Heart left ventricle (tissue), 16 donors: ENCODE measurements around the gene DTX3L. TPM values are rescaled to one million over a fixed set of nuclear protein-coding genes. Genes with fewer than 3 reads are reported as not detected.
A peak's percentile ranks its signal among the peaks of the same experiment; 100 is the strongest.

ENCODE experiments used
- ATAC-seq, 4 donors: fragments of 200-7000 bp; cut with Tn5 transposase; one replicate each; pipeline ENCODE4 v1.9.1; 2020 to 2022; ENCODE audit warnings: moderate library complexity in 4 of 4, mild to moderate bottlenecking in 3 of 4, moderate number of reproducible peaks in 1 of 4
- DNase-seq, 5 donors: peaks; one replicate each; pipeline ENCODE4 v3.0.0-alpha.2; 2020
- H3K27ac ChIP-seq, 12 donors: fragments of 200-600 bp; sonication (generic) in 4 of 12; one replicate each; pipeline versions ENCODE4 v1.5.0 to v1.8.0; 2016 to 2022; ENCODE audit warnings: mild to moderate bottlenecking in 2 of 12
- H3K27me3 ChIP-seq, 9 donors: fragments of 200-600 bp; sonication (generic) in 2 of 9; one replicate each; pipeline versions ENCODE4 v1.5.1 to v1.8.0; 2016 to 2022; ENCODE audit warnings: mild to moderate bottlenecking in 3 of 9
- H3K36me3 ChIP-seq, 9 donors: fragments of 200-600 bp; sonication (generic) in 2 of 9; one replicate each; pipeline versions ENCODE4 v1.5.0 to v1.8.0; 2018 to 2022; ENCODE audit warnings: mild to moderate bottlenecking in 2 of 9
- H3K4me1 ChIP-seq, 12 donors: fragments of 200-600 bp; sonication (generic) in 4 of 12; one replicate each; pipeline versions ENCODE4 v1.5.0 to v1.8.0; 2016 to 2022; ENCODE audit warnings: mild to moderate bottlenecking in 3 of 12
- H3K4me3 ChIP-seq, 12 donors: fragments of 200-600 bp; sonication (generic) in 4 of 12; one replicate each; pipeline versions ENCODE4 v1.5.0 to v1.8.0; 2017 to 2022; ENCODE audit warnings: mild to moderate bottlenecking in 9 of 12, moderate library complexity in 4 of 12
- H3K9me3 ChIP-seq, 12 donors: fragments of 200-600 bp; sonication (generic) in 4 of 12; one replicate each; pipeline versions ENCODE4 v1.5.0 to v1.8.0; 2016 to 2022; ENCODE audit warnings: mild to moderate bottlenecking in 1 of 12
- CTCF ChIP-seq, 12 donors: fragments of 200-600 bp; sonication (generic) in 4 of 12; IDR thresholded peaks; one replicate each; pipeline versions ENCODE4 v1.5.0 to v1.8.0; 2018 to 2022; ENCODE audit warnings: antibody characterized with exemption in 12 of 12, mild to moderate bottlenecking in 5 of 12
- POLR2A ChIP-seq, 2 donors: fragments of 450-650 bp; IDR thresholded peaks; one replicate each; pipeline ENCODE4 v1.6.1; 2017; ENCODE audit warnings: antibody characterized with exemption in 2 of 2, mild to moderate bottlenecking in 2 of 2, moderate library complexity in 2 of 2
- WGBS, 4 donors: extraction: QIAGEN DNeasy Blood & Tissue Kit in 2 of 4; methylation state at CpG; one replicate each; pipeline versions ENCODE4 v1.1.5 to v1.1.7; 2013 to 2018; 5-methylcytosine and 5-hydroxymethylcytosine counted together
- intact Hi-C, 10 donors: fragments of 100-400 bp; cut with DNase I; formaldehyde crosslinking; loops; one replicate each; pipeline versions ENCODE4 v1.11.1 to v1.14.2; 2022
- polyA plus RNA-seq, 2 donors: library from polyadenylated mRNA; stranded (reverse); fragments of 200-250 nt; gene quantifications; one replicate each; pipeline ENCODE4 v1.2.3, GENCODE V29; 2013
- total RNA-seq, 9 donors: library from RNA; depleted of rRNA in 2 of 9; stranded (reverse); fragments of >200 nt in 2 of 9; fragmentation: NEBNext Ultra II Directional in 3 of 9; extraction: Animal tissue kit (Norgen Biotek cat#: 25700) in 3 of 9; gene quantifications; one replicate each; pipeline versions ENCODE4 v1.1.0 to v1.2.4, GENCODE V29; 2016 to 2023
- donor health status: ischemic (EF 13 %, LVEDD 7.1; RV severe dilation, severe dysfunction).
- donor health status: healthy with polysubstance abuse.
- donor health status: DM: no; HTN: yes; CAD: no.
- donor health status: DM: no; HTN: no; CAD: no.
- donor health status: ischemic (EF 25% LVEDD 6.9; RV normal size, moderate dysfunction).
- donor health status: ischemic (EF 25% LVEDD 5.7; RV mildly dilated, moderate dysfunction).
- donor health status: healthy.
- donor health status: DM: yes; HTN: yes; CAD: no.
- donor health status: ischemic (EF 35%, LVEDD 5.7; RV mildly dilated, moderate dysfunction).
- donor health status: nonischemic (EF 11% LVEDD 7.7; RV severe dilation, severe dysfunction).
- donor health status: DM: yes; HTN: yes; CAD: no.
- donor health status: PGD.
- donor health status: ischemic (EF 29% LVEDD 5.4; RV normal size, mild dysfunction).
- donor health status: nonischemic (EF 23%, LVEDD 6.1; RV moderate dilation, normal function).

Gene DTX3L
- total and polyA plus RNA-seq, 11 donors, result 4.8 to 78.2 (median 12.9) TPM

- H3K36me3 ChIP-seq, result peaks cover 0 to 100% (median 97%) of the 10 kb centered on the region in 9 donors
- H3K27ac ChIP-seq, result no peak overlapping the region
- no peaks in the 10 kb centered on the region for H3K4me1 ChIP-seq
- H3K27me3 ChIP-seq, result no peaks in the 10 kb centered on the region
- no peak for ATAC-seq
- TF ChIP-seq POLR2A (IDR thresholded peaks at IDR 0.05) (no peak), CTCF (IDR thresholded peaks at IDR 0.05) (no peak)
- no peak for DNase-seq
- no peaks in the 10 kb centered on the region for H3K9me3 ChIP-seq
- intact Hi-C loops, result no loop called here
- WGBS, 4 donors, result 90 to 97% (median 92%) methylated on average over 1 of the region's 1 CpG
- no peak overlapping the region for H3K4me3 ChIP-seq
Observed at GRCh38 chr3:122548619-122549018, 15.5 kb upstream of the DTX3L start.

- no peak overlapping the region for H3K27ac ChIP-seq
- WGBS, 4 donors, result 62 to 77% (median 67%) methylated on average over 3 of the region's 3 CpGs
- DNase-seq (no peak), ATAC-seq (no peak)
- H3K27me3 ChIP-seq, result no peaks in the 10 kb centered on the region
- TF ChIP-seq CTCF (IDR thresholded peaks at IDR 0.05) (no peak), POLR2A (IDR thresholded peaks at IDR 0.05) (no peak)
- H3K36me3 ChIP-seq, result peaks cover 0 to 100% (median 98%) of the 10 kb centered on the region in 9 donors
- H3K9me3 ChIP-seq, result no peaks in the 10 kb centered on the region
- no peak overlapping the region for H3K4me3 ChIP-seq
- intact Hi-C loops, result loop anchor here in 1 of 10 donors (10.0 kb wide), 1 partner anchor 88 kb away; no protein-coding TSS in a partner anchor
- peaks cover 0 to 13% (median 2%) of the 10 kb centered on the region in 12 donors for H3K4me1 ChIP-seq
Observed at GRCh38 chr3:122553171-122553570, 11.0 kb upstream of the DTX3L start.

DNA sequence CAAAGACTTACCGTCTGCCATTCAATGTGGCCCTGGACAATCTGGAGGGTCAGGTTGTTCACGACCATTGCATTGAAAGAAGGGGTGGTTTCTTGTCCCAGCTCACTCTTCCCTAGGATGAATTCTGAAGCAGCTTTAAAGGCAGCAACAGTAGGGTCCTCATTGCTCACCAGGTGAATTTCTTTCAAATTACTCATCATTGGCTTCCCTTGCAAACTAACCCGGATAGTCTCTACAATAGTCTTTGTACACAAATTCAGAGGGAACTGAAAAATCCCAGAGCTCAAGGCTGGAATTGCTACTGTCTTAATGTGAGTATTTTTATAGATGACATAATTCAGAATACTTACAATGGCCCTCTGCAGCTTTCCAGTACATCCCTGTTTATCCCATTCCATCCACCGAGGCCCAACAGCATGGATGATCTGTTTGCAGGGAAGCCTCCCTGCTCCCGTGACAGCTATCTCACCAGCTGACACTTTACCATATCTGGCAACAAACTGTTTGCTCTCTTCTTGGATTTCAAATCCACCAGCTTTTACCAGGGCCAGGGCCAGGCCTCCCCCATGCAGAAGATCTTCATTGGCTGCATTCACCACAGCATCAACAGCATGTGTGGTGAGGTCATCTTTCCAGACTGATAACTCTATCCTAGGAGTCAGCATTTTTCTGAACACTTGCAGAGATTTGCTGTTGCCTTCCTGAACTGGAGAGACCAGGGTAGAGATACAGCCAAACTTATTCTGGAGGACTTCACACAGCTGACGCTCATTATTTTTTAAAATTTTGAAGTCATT is 8.7 kb upstream of the DTX3L start:
- Histone ChIP-seq H3K27me3 (no peaks in the 10 kb centered on the region), H3K4me3 (no peak overlapping the region), H3K4me1 (peaks cover 0 to 16% (median 3%) of the 10 kb centered on the region in 12 donors), H3K9me3 (no peaks in the 10 kb centered on the region), H3K27ac (peak overlapping the region in 1 of 12 donors; percentile 3), H3K36me3 (peaks cover 0 to 94% (median 89%) of the 10 kb centered on the region in 9 donors)
- intact Hi-C loops, result loop anchor here in 2 of 10 donors (5.0 to 10.0 kb wide), 2 partner anchors 91 to 122 kb away; no protein-coding TSS in a partner anchor
- DNase-seq (peak in 1 of 5 donors; percentile 28), ATAC-seq (peak; percentile 46 to 74 (median 60))
- no peak for TF ChIP-seq POLR2A (IDR thresholded peaks at IDR 0.05)
- no peak for TF ChIP-seq CTCF (IDR thresholded peaks at IDR 0.05)
- 80 to 87% (median 83%) methylated on average over 6 of the region's 6 CpGs for WGBS, 4 donors

- H3K27me3 ChIP-seq, result no peaks in the 10 kb centered on the region
- peaks cover 0 to 75% (median 70%) of the 10 kb centered on the region in 9 donors for H3K36me3 ChIP-seq
- H3K4me3 ChIP-seq, result no peak overlapping the region
- intact Hi-C loops, result loop anchor here in 2 of 10 donors (5.0 to 10.0 kb wide), 2 partner anchors 93 to 120 kb away; no protein-coding TSS in a partner anchor
- no peaks in the 10 kb centered on the region for H3K9me3 ChIP-seq
- DNase-seq, result no peak
- ATAC-seq, result no peak
- H3K4me1 ChIP-seq, result peaks cover 0 to 35% (median 12%) of the 10 kb centered on the region in 12 donors
- H3K27ac ChIP-seq, result no peak overlapping the region
- no peak for TF ChIP-seq CTCF (IDR thresholded peaks at IDR 0.05)
- 81 to 89% (median 87%) methylated on average over 5 of the region's 5 CpGs for WGBS, 4 donors
Observed at GRCh38 chr3:122557356-122557755, 6.8 kb upstream of the DTX3L start.
